HCT116 (cell line): ENCODE results near the gene MAP3K12. TPM values are rescaled to one million over a fixed set of nuclear protein-coding genes. Genes with fewer than 3 reads are reported as not detected.

Source experiments
- ATAC-seq: fragments of 200-7000 bp; cut with Tn5 transposase; 2 replicates; pipeline ENCODE4 v1.9.1; 2020; ENCODE audit warnings: mild to moderate bottlenecking, moderate library complexity
- BruUV-seq: library from RNA; stranded (reverse); fragments of 400-500 nt; replicated peaks from 2 replicates; lab custom pipeline; 2021; lab: Mats Ljungman, UMichigan
- CTCF ChIA-PET: fragments of 300-600 bp; sonication (Branson Sonifier 250); formaldehyde crosslinking; loops from one replicate; lab custom pipeline; 2021; ENCODE audit warnings: antibody characterized with exemption; lab: Charles Lee
- POLR2A ChIA-PET: fragments of 300-600, 350-600 bp; sonication (Branson Sonifier 250); formaldehyde crosslinking; loops from one replicate; lab custom pipeline; 2021; ENCODE audit warnings: antibody characterized with exemption; lab: Charles Lee
- RAD21 ChIA-PET, 2 experiments: fragments of 300-600 bp; sonication (Branson Sonifier 250); formaldehyde crosslinking; loops; one replicate each; lab custom pipeline; 2023; ENCODE audit warnings: low total read pairs in 2 of 2; ENCODE audit not compliant: uncharacterized antibody in 2 of 2, unreplicated experiment in 2 of 2, low non-redundant PET in 1 of 2; lab: Charles Lee
- DNase-seq: peaks from one replicate; pipeline ENCODE4 v3.0.0-alpha.2; 2010; ENCODE audit warnings: low read depth, low spot score
- H2AFZ ChIP-seq: fragments of 200-600 bp; shearing (Covaris generic), sonication (generic); 2 replicates; pipeline ENCODE4 v1.6.1; 2017; ENCODE audit warnings: low read depth, mixed run types, mixed read lengths, antibody characterized with exemption, low read length; ENCODE audit not compliant: poor library complexity, severe bottlenecking
- H3K27ac ChIP-seq: 2 replicates; pipeline ENCODE4 v1.5.1; 2012; ENCODE audit warnings: low read depth, low read length
- H3K27me3 ChIP-seq: fragments of 200-600 bp; sonication (generic); 2 replicates; pipeline ENCODE4 v1.6.1; 2016; ENCODE audit warnings: mixed run types, low read length, mixed read lengths; ENCODE audit not compliant: insufficient read depth
- H3K36me3 ChIP-seq, 2 experiments: fragments of 200-500 bp in 1 of 2; fragments of 200-600 bp in 1 of 2; sonication (Bioruptor generic) in 1 of 2; sonication (generic) in 1 of 2; 2 replicates each; pipeline versions ENCODE4 v1.5.1 to v1.6.1; 2014 to 2016; ENCODE audit warnings: low read length in 2 of 2, inconsistent platforms in 1 of 2, mixed read lengths in 1 of 2, mixed run types in 1 of 2; ENCODE audit not compliant: insufficient read depth in 2 of 2, control insufficient read depth in 1 of 2
- H3K4me1 ChIP-seq, 2 experiments: fragments of 200-600 bp in 1 of 2; sonication (generic) in 1 of 2; 2 replicates each; pipeline versions ENCODE4 v1.5.1 to v1.6.1; 2012 to 2017; ENCODE audit warnings: low read length in 2 of 2, inconsistent platforms in 1 of 2, mild to moderate bottlenecking in 1 of 2, mixed read lengths in 1 of 2, mixed run types in 1 of 2, moderate library complexity in 1 of 2; ENCODE audit not compliant: insufficient read depth in 2 of 2, control insufficient read depth in 1 of 2
- H3K4me2 ChIP-seq: fragments of 200-600 bp; sonication (generic); 2 replicates; pipeline ENCODE4 v1.6.1; 2017; ENCODE audit warnings: mixed run types, low read length, mixed read lengths
- H3K4me3 ChIP-seq, 2 experiments: fragments of 200-600 bp in 1 of 2; sonication (generic) in 1 of 2; replicated peaks in 1 of 2; 2 replicates each; pipeline ENCODE4 v1.5.1; 2011 to 2016; ENCODE audit warnings: low read length in 2 of 2, control low read depth in 1 of 2, low read depth in 1 of 2, mild to moderate bottlenecking in 1 of 2, mixed read lengths in 1 of 2, mixed run types in 1 of 2
- H3K79me2 ChIP-seq: fragments of 200-600 bp; sonication (generic); 2 replicates; pipeline ENCODE4 v1.6.1; 2017; ENCODE audit warnings: mild to moderate bottlenecking, mixed run types, low read length, moderate library complexity, mixed read lengths; ENCODE audit not compliant: insufficient read depth
- H3K9ac ChIP-seq: fragments of 200-600 bp; sonication (generic); 2 replicates; pipeline ENCODE4 v1.6.1; 2016; ENCODE audit warnings: low read length, mixed read lengths
- H3K9me2 ChIP-seq: fragments of 200-600 bp; sonication (generic), shearing (Covaris generic); 2 replicates; pipeline ENCODE4 v1.6.1; 2017; ENCODE audit warnings: mixed run types, mild to moderate bottlenecking, moderate library complexity; ENCODE audit not compliant: insufficient read depth
- H3K9me3 ChIP-seq, 2 experiments: fragments of 200-500 bp in 1 of 2; fragments of 200-600 bp in 1 of 2; sonication (Bioruptor generic) in 1 of 2; sonication (generic) in 1 of 2; 2 replicates each; pipeline ENCODE4 v1.6.1; 2014 to 2017; ENCODE audit warnings: low read length in 2 of 2, mixed read lengths in 2 of 2, inconsistent platforms in 1 of 2, low read depth in 1 of 2, mild to moderate bottlenecking in 1 of 2, mixed run types in 1 of 2, moderate library complexity in 1 of 2; ENCODE audit not compliant: control insufficient read depth in 1 of 2, insufficient read depth in 1 of 2
- H4K20me1 ChIP-seq: fragments of 200-600 bp; sonication (generic), shearing (Covaris generic); 2 replicates; pipeline ENCODE4 v1.6.1; 2017; ENCODE audit warnings: mixed run types, mild to moderate bottlenecking, moderate library complexity; ENCODE audit not compliant: insufficient read depth
- CBX3 ChIP-seq: IDR thresholded peaks from 2 replicates; pipeline ENCODE4 v1.6.1; 2012; ENCODE audit warnings: low read depth
- CEBPB ChIP-seq: IDR thresholded peaks from 2 replicates; pipeline ENCODE4 v1.6.1; 2012; ENCODE audit warnings: low read depth
- CTCF ChIP-seq, 3 experiments: fragments of 200-600 bp in 1 of 3; sonication (generic) in 1 of 3; IDR thresholded peaks in 2 of 3; conservative IDR thresholded peaks in 1 of 3; 2 replicates each; pipeline ENCODE4 v1.5.1; 2012 to 2017; ENCODE audit warnings: low read depth in 2 of 3, low read length in 2 of 3, antibody characterized with exemption in 1 of 3, borderline replicate concordance in 1 of 3, control low read depth in 1 of 3, mild to moderate bottlenecking in 1 of 3, mixed read lengths in 1 of 3, mixed run types in 1 of 3, moderate library complexity in 1 of 3; ENCODE audit not compliant: insufficient read depth in 1 of 3
- ELF1 ChIP-seq: IDR thresholded peaks from 2 replicates; pipeline ENCODE4 v1.6.1; 2012; ENCODE audit warnings: low read depth, borderline replicate concordance
- EZH2phosphoT487 ChIP-seq: fragments of 200-600 bp; IDR thresholded peaks from 2 replicates; pipeline ENCODE4 v1.6.1; 2018; ENCODE audit warnings: antibody characterized with exemption, borderline replicate concordance
- FOSL1 ChIP-seq: IDR thresholded peaks from 2 replicates; pipeline ENCODE4 v1.6.1; 2012; ENCODE audit warnings: low read depth
- MAX ChIP-seq: IDR thresholded peaks from 2 replicates; pipeline ENCODE4 v1.6.1; 2012
- POLR2AphosphoS5 ChIP-seq: IDR thresholded peaks from 2 replicates; pipeline ENCODE4 v1.6.1; 2011; ENCODE audit warnings: mild to moderate bottlenecking, low read depth, low read length, moderate library complexity
- RAD21 ChIP-seq: IDR thresholded peaks from 2 replicates; pipeline ENCODE4 v1.6.1; 2012; ENCODE audit warnings: low read depth, mild to moderate bottlenecking
- SIN3A ChIP-seq: IDR thresholded peaks from 2 replicates; pipeline ENCODE4 v1.6.1; 2012; ENCODE audit warnings: low read depth
- SP1 ChIP-seq: IDR thresholded peaks from 2 replicates; pipeline ENCODE4 v1.6.1; 2012; ENCODE audit warnings: low read depth
- TCF7L2 ChIP-seq: IDR thresholded peaks from 2 replicates; pipeline ENCODE4 v1.7.0; 2011; ENCODE audit warnings: borderline replicate concordance, inconsistent platforms; ENCODE audit not compliant: insufficient read depth, insufficient read length; ENCODE audit errors: extremely low read depth
- YY1 ChIP-seq: IDR thresholded peaks from 2 replicates; pipeline ENCODE4 v1.6.1; 2011; ENCODE audit warnings: low read length, low read depth, moderate library complexity, mild to moderate bottlenecking; ENCODE audit not compliant: insufficient replicate concordance; ENCODE audit errors: extremely low read depth
- ZFX ChIP-seq: fragments of 450-650 bp; IDR thresholded peaks from 2 replicates; pipeline ENCODE4 v1.6.1; 2017
- intact Hi-C: fragments of 100-400 bp; cut with micrococcal nuclease; formaldehyde crosslinking; loops from 2 replicates; pipeline ENCODE4 v1.10.0; 2022
- total RNA-seq: library from RNA; stranded (reverse); gene quantifications from one replicate; pipeline ENCODE4 v1.2.1, GENCODE V29; 2021; ENCODE audit not compliant: unreplicated experiment

The MAP3K12 gene
- total RNA-seq, 1 experiment from 2014 or later = 16.3 TPM

- no peak for TF ChIP-seq ELF1
- no peak for TF ChIP-seq TCF7L2
- no peak for TF ChIP-seq ZFX
- TF ChIP-seq EZH2phosphoT487 = no peak
- no peak for TF ChIP-seq POLR2AphosphoS5
- no peak for TF ChIP-seq SIN3A
- no peak for TF ChIP-seq FOSL1
- TF ChIP-seq MAX = no peak
- TF ChIP-seq SP1 = no peak
- no peak for TF ChIP-seq CTCF (IDR thresholded peaks at IDR 0.05 in 2 of 3, conservative IDR thresholded peaks at IDR 0.05 in 1 of 3; ENCODE audit: borderline replicate concordance in 1 of 3, insufficient read depth in 1 of 3, low read depth in 2 of 3, low read length in 2 of 3)
- TF ChIP-seq CEBPB = no peak
- TF ChIP-seq YY1 = no peak
- no peak for TF ChIP-seq CBX3
- TF ChIP-seq, all 23 proteins: peak for 0
Observed at GRCh38 chr12:53539526-53539925, 40.3 kb upstream of the MAP3K12 start (continued).

GRCh38 chr12:53538209-53538689 lies 39.0 kb upstream of the MAP3K12 start:
- ATAC-seq (no peak), DNase-seq (no peak)
- no peaks in the 10 kb centered on the region for H3K9me3 ChIP-seq
- intact Hi-C loops = no loop called here
- H3K4me2 ChIP-seq = no peak overlapping the region
- H2AFZ ChIP-seq = no peak overlapping the region
- H3K27ac ChIP-seq = no peak overlapping the region
- H3K4me3 ChIP-seq = no peak overlapping the region
- H3K9me2 ChIP-seq = no peaks in the 10 kb centered on the region
- H3K9ac ChIP-seq = no peak overlapping the region
- no peaks in the 10 kb centered on the region for H3K27me3 ChIP-seq
- ChIA-PET CTCF (interaction anchor here (1.0 to 1.2 kb wide), 2 partner anchors 138 to 208 kb away, joined by 3 read pairs; partner anchors contain the start of gene ATP5MC2), POLR2A (no interaction called here), RAD21 (no interaction called here)
- no peaks in the 10 kb centered on the region for H3K79me2 ChIP-seq
- H4K20me1 ChIP-seq = no peaks in the 10 kb centered on the region
- H3K36me3 ChIP-seq = peaks cover 11 to 21% of the 10 kb centered on the region in 2 experiments; a peak in 3 of 4 replicates
- no peaks in the 10 kb centered on the region for H3K4me1 ChIP-seq
- BruUV-seq = no TSS peak
- TF ChIP-seq RAD21 (no peak), CEBPB (peak; percentile 29; the same call in 1 of the 2 replicates)
